T-helper 2 cell treated with Interferon-gamma antibody and Interleukin-4, amounts not matched to agents 5 μg/mL and 100 μg/mL, for 36 hours (primary cell): Measurements from ENCODE around the gene CRISP3.
"Not testable (repeated sequence)": the region's sequence is repeated elsewhere in the genome, so short reads cannot be mapped to it uniquely, and the experiment has no call there.

ENCODE experiments used
- DNase-seq: peaks from one replicate; pipeline ENCODE4 v3.0.0; 2021; ENCODE audit warnings: low spot score
- H3K27ac Mint-ChIP-seq: one replicate; pipeline ENCODE4 v1.8.0; 2021; ENCODE audit warnings: mild to moderate bottlenecking, mixed read lengths
- H3K27me3 Mint-ChIP-seq: one replicate; pipeline ENCODE4 v1.8.0; 2021; ENCODE audit warnings: low read depth, mixed read lengths
- H3K36me3 Mint-ChIP-seq: one replicate; pipeline ENCODE4 v1.8.0; 2021; ENCODE audit warnings: low read depth, mixed read lengths
- H3K4me1 Mint-ChIP-seq: one replicate; pipeline ENCODE4 v1.8.0; 2021; ENCODE audit warnings: low read depth, mixed read lengths
- H3K4me3 Mint-ChIP-seq: one replicate; pipeline ENCODE4 v1.8.0; 2022; ENCODE audit warnings: mild to moderate bottlenecking, moderate library complexity, mixed read lengths
- H3K9me3 Mint-ChIP-seq: one replicate; pipeline ENCODE4 v1.8.0; 2021; ENCODE audit warnings: mixed read lengths

CRISP3 gene

DNA sequence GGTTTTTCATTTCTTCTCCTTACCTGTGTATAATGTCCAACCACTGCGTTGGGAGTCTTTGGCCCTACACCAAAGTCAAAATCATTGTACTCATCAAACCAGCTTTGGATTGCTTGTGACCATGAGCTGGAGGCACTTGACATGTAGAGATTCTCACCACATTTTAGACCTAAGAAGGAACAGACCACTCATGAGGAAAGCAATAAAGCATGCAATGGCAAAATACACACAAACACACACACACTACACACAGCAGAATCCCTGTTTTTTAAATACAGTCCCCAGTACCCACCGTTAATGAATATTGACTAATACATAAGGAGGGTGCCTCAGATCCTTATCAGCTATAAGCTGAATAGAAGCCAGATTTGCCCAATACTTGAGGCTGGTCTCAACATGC lies 10.5 kb downstream of the CRISP3 start:
- Mint-ChIP-seq H3K27ac (no peak overlapping the region), H3K4me1 (no peaks in the 10 kb centered on the region), H3K36me3 (no peaks in the 10 kb centered on the region), H3K4me3 (no peak overlapping the region), H3K9me3 (no peaks in the 10 kb centered on the region), H3K27me3 (no peaks in the 10 kb centered on the region)
- DNase-seq, result no peak

DNA sequence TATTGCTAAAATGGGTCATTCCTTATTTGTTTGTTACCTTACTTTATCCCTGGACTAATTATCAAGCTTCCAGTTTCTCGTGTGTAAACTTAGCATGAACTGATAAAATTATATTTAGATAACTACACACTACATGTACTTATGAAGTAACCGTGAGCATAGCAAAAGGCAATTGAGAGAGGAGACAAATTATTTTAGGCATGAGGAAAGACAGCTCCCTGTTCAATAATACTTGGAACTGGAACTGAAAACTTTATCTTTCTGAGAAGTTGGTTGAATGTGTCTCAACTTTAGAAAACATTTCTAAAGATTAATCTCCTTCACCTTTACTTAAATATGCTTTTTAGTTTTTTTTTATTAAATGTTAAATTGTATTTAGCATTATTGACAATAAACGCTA lies 11.4 kb downstream of the CRISP3 start:
- no peak for DNase-seq
- H3K9me3 Mint-ChIP-seq, result no peaks in the 10 kb centered on the region
- H3K36me3 Mint-ChIP-seq, result no peaks in the 10 kb centered on the region
- no peak overlapping the region for H3K27ac Mint-ChIP-seq
- H3K27me3 Mint-ChIP-seq, result no peaks in the 10 kb centered on the region
- no peaks in the 10 kb centered on the region for H3K4me1 Mint-ChIP-seq
- no peak overlapping the region for H3K4me3 Mint-ChIP-seq

DNA sequence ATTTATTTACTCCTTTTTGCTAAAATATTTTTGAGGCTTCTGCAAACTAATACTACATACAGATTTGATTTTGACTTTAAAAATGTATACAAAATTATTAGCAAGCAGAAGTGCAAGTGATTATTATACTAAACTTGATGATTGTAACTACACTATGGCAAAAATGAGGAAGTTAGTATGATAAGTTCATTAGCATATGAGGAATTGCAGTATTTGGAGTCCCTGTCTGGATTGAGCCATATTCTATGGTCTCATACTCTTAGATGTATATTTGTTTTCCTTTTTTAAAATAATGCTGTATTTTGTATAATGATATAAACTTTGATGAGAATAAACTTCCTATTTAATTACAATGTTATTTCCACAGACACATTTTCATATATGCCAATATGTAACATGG lies 13.9 kb downstream of the CRISP3 start:
- Mint-ChIP-seq H3K36me3 (no peaks in the 10 kb centered on the region), H3K27me3 (no peaks in the 10 kb centered on the region), H3K27ac (no peak overlapping the region), H3K4me1 (no peaks in the 10 kb centered on the region), H3K4me3 (no peak overlapping the region), H3K9me3 (peaks cover 4% of the 10 kb centered on the region)
- DNase-seq, result no peak

DNA sequence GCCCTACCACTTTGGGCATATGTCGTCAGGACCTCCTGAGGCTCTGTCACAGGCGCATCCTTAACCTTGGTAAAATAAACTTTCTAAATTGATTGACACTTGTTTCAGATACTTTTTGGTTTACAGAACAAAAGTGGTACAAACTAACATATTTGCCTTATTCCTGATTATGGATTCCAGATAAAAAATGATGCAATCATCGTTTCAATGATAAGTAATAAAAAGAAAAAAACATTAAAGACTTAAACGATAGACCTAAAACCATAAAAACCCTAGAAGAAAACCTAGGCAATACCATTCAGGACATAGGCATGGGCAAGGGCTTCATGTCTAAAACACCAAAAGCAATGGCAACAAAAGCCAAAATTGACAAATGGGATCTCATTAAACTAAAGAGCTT lies 20.3 kb downstream of the CRISP3 start:
- not testable (repeated sequence) for H3K27me3 Mint-ChIP-seq

DNA sequence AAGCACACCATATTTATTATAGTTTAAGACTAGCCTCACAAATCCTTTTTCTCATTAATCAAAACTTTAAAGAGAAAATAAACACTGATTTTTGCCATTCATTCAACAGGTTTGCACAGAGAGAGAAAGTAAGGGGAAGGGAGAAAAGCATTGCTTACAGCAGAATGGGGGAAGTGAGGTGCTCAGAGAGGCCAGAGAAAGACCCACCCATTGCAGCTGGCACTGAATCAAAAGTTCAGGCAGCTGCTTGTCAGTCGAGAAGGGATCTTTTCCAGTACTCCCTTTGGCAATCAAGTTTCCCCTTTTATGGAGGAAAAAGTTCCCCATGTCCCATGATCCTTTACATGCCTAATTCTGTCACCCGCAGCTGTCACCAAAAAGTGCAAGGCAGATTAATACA lies 22.9 kb downstream of the CRISP3 start:
- Mint-ChIP-seq H3K4me1 (no peaks in the 10 kb centered on the region), H3K27ac (no peak overlapping the region), H3K9me3 (peaks cover 13% of the 10 kb centered on the region), H3K4me3 (no peak overlapping the region), H3K36me3 (no peaks in the 10 kb centered on the region), H3K27me3 (no peaks in the 10 kb centered on the region)
- DNase-seq, result no peak

More for the DNA sequence above, 20.3 kb downstream of the CRISP3 start:
- H3K27ac Mint-ChIP-seq, H3K4me1 Mint-ChIP-seq, H3K4me3 Mint-ChIP-seq, DNase-seq, H3K36me3 Mint-ChIP-seq: not testable (repeated sequence)
- peaks cover 13% of the 10 kb centered on the region for H3K9me3 Mint-ChIP-seq

DNA sequence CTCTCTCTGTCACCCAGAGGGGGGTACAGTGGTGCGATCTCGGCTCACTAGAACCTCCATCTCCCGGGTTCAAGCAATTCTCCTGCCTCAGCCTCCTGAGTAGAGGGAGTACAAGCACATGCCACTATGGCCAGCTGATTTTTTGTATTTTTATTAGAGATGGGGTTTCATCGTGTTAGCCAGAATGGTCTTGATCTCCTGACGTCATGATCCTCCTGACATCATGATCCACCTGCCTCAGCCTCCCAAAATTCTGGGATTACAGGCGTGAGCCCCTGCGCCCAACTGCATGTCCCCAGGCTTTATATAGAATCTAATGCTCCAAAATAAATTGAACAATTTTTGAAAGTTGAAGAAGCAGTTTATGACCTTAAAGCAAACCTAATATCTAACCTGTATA lies 23.8 kb downstream of the CRISP3 start:
- Mint-ChIP-seq H3K4me1 (no peaks in the 10 kb centered on the region), H3K4me3 (no peak overlapping the region), H3K36me3 (no peaks in the 10 kb centered on the region), H3K27me3 (no peaks in the 10 kb centered on the region), H3K9me3 (peaks cover 9% of the 10 kb centered on the region), H3K27ac (no peak overlapping the region)
- DNase-seq, result no peak

DNA sequence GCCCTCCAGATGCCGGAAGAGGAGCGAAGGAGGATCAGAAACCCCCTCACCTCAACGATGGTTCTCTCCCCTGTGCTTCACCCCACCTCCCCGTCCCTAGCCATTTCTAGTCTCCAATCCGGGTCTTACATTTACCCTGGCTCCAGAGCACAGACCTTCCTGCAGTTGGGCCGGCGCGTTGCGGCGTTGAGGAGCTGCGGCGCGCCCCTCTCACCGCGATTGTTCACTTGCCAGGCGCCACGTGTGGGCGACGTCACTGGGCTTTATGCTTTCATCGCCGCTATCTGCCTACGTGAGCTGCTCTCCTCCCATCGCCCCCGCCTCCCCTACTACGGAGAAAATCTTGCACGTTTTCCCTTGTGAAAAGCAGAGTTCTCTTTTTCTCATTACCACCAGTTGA lies 30.8 kb downstream of the CRISP3 start, which contains the start of gene CRISP2:
Gene CRISP2, minus strand, starts transcription at position 198 of the 400 bp plus-strand sequence. CDS start 4,347 bp downstream, outside the sequence.
- peaks cover 10% of the 10 kb centered on the region for H3K9me3 Mint-ChIP-seq
- no peaks in the 10 kb centered on the region for H3K36me3 Mint-ChIP-seq
- no peaks in the 10 kb centered on the region for H3K4me1 Mint-ChIP-seq
- no peak within 1 kb of the TSS for H3K27ac Mint-ChIP-seq
- DNase-seq, result no peak
- no peaks in the 10 kb centered on the region for H3K27me3 Mint-ChIP-seq
- H3K4me3 Mint-ChIP-seq, result no peak within 1 kb of the TSS

DNA sequence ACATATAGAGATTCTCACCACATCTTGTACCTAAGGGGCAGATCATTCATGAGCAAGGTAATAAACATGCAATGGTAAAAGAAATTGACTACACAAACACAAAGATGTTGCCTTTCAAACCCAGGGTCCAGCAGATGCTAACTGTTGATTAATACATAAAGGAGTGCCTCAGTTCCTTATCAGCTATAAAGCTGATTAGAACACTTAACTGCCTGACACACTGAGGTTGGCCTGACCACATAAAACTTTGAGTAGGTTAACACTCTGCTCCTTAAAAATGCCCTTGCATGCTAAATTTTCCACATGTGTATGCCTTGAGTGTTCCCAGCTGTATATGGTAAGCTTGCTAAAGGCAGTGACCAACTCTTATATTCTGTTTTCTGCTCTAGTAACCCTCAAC lies 45.7 kb downstream of the CRISP3 start:
- Mint-ChIP-seq H3K36me3 (no peaks in the 10 kb centered on the region), H3K4me1 (no peaks in the 10 kb centered on the region), H3K27me3 (no peaks in the 10 kb centered on the region), H3K4me3 (no peak overlapping the region), H3K27ac (no peak overlapping the region), H3K9me3 (peaks cover 10% of the 10 kb centered on the region)
- no peak for DNase-seq

DNA sequence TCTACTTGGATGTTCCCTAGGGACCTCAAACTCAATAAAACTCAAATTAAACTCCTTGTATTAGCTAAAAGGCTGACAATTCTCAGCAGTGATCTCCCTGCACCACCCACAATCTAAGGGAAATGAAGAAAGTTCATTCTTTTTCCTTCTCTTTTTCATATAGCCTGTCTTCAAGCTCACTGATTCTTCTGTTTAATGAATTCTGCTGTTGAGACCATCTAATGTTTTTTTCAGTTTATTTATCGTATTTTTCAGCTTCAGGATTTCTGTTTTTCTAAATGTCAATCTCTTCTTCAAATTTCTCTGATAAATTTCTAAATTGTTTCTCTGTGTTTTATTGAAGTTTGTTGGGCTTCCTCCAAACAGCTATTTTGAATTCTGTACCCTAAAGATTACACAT lies 50.7 kb downstream of the CRISP3 start:
- H3K27me3 Mint-ChIP-seq, result no peaks in the 10 kb centered on the region
- H3K4me3 Mint-ChIP-seq, result no peak overlapping the region
- H3K27ac Mint-ChIP-seq, result no peak overlapping the region
- no peaks in the 10 kb centered on the region for H3K36me3 Mint-ChIP-seq
- DNase-seq, result no peak
- H3K4me1 Mint-ChIP-seq, result no peaks in the 10 kb centered on the region
- peaks cover 22% of the 10 kb centered on the region for H3K9me3 Mint-ChIP-seq

DNA sequence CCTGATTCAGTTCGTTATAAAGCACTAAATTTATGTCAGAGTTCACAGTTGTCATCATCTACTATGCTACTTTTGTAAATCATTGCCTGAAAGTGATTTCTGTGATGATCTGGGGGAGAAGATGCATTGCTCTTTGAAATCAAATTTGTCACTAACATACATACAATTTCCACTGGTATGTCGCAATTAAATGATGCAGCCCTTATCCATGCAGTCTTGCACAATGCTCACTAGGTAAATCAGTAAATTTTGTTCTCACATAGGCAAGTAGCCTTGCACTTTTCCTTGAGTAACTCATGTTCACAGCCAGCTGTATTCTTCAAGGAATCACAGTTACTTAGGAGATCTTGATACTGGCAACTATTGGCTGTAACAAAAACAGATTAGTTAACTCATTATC lies 51.7 kb downstream of the CRISP3 start:
- Mint-ChIP-seq H3K4me3 (no peak overlapping the region), H3K9me3 (peaks cover 22% of the 10 kb centered on the region), H3K36me3 (no peaks in the 10 kb centered on the region), H3K27me3 (no peaks in the 10 kb centered on the region), H3K4me1 (no peaks in the 10 kb centered on the region), H3K27ac (no peak overlapping the region)
- no peak for DNase-seq
